ENCODE results near the gene MYH9. TPM values are rescaled to one million over a fixed set of nuclear protein-coding genes. Genes with fewer than 3 reads are reported as not detected.

MYH9 gene
- total RNA-seq, 1 experiment from 2014 or later: 258 TPM

DNA sequence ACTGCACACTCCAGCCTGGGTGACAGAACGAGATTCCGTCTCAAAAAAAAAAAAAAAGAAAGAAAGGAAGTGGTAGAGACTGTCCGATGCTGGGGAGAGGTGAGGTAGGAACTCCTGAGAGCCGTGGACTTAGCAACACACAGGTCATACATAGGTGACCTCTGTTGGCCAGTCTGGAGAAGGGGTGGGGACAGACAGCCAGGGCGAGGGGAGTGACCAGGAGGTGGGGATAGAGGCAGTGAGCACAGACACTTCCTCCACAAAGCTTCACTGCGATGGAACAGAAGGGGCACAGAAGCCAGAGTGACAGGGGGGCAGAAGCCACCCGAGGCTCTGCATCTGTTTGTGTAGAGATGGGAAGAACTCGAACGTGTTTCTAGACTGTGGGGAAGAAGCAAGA, 47.1 kb downstream of the MYH9 start:
- no peaks in the 10 kb centered on the region for H3K27me3 ChIP-seq (ENCODE audit: insufficient read depth, low read length)
- intact Hi-C loops (cut with micrococcal nuclease): no loop called here
- RAD21 ChIA-PET (ENCODE audit: low non-redundant PET in 1 of 2, low total read pairs in 2 of 2, uncharacterized antibody in 2 of 2, unreplicated experiment in 2 of 2): no interaction called here
- CTCF ChIA-PET: no interaction called here
- H3K79me2 ChIP-seq (ENCODE audit: insufficient read depth, low read length): peaks cover 96% of the 10 kb centered on the region
- H3K9me2 ChIP-seq (ENCODE audit: insufficient read depth): no peaks in the 10 kb centered on the region
- H3K4me3 ChIP-seq (replicated peaks in 1 of 2; ENCODE audit: low read depth in 1 of 2, low read length in 2 of 2): no peak overlapping the region
- ATAC-seq: no peak
- H3K4me2 ChIP-seq (ENCODE audit: low read length): no peak overlapping the region
- no peaks in the 10 kb centered on the region for H3K9me3 ChIP-seq (ENCODE audit: control insufficient read depth in 1 of 2, insufficient read depth in 1 of 2, low read depth in 1 of 2, low read length in 2 of 2)
- peaks cover 0 to 15% of the 10 kb centered on the region in 2 experiments; a peak in 1 of 4 replicates for H3K4me1 ChIP-seq (ENCODE audit: control insufficient read depth in 1 of 2, insufficient read depth in 2 of 2, low read length in 2 of 2)
- no peak overlapping the region for H3K27ac ChIP-seq (ENCODE audit: low read depth, low read length)
- peaks cover 33 to 43% of the 10 kb centered on the region in 2 experiments; a peak in 3 of 4 replicates for H3K36me3 ChIP-seq (ENCODE audit: control insufficient read depth in 1 of 2, insufficient read depth in 2 of 2, low read length in 2 of 2)
- no peak for DNase-seq (ENCODE audit: low read depth, low spot score)
- POLR2A ChIA-PET: no interaction called here
- BruUV-seq (replicated peaks): no TSS peak
- H2AFZ ChIP-seq (ENCODE audit: low read depth, low read length, poor library complexity, severe bottlenecking): no peak overlapping the region
- H3K9ac ChIP-seq (ENCODE audit: low read length): no peak overlapping the region
- no peaks in the 10 kb centered on the region for H4K20me1 ChIP-seq (ENCODE audit: insufficient read depth)
- TF ChIP-seq CEBPB (IDR thresholded peaks at IDR 0.05; ENCODE audit: low read depth) (no peak), ELF1 (IDR thresholded peaks at IDR 0.05; ENCODE audit: borderline replicate concordance, low read depth) (no peak), JUND (IDR thresholded peaks at IDR 0.05) (no peak), FOSL1 (IDR thresholded peaks at IDR 0.05; ENCODE audit: low read depth) (no peak), TCF7L2 (IDR thresholded peaks at IDR 0.05; ENCODE audit: borderline replicate concordance, extremely low read depth, insufficient read depth, insufficient read length) (no peak), POLR2AphosphoS5 (IDR thresholded peaks at IDR 0.05; ENCODE audit: low read depth, low read length) (no peak), RAD21 (IDR thresholded peaks at IDR 0.05; ENCODE audit: low read depth) (no peak), CBX3 (IDR thresholded peaks at IDR 0.05; ENCODE audit: low read depth) (no peak), POLR2A (IDR thresholded peaks at IDR 0.05; ENCODE audit: borderline replicate concordance, extremely low read depth, insufficient read depth, insufficient read length) (no peak), EZH2phosphoT487 (IDR thresholded peaks at IDR 0.05; ENCODE audit: borderline replicate concordance) (no peak), SRF (IDR thresholded peaks at IDR 0.05; ENCODE audit: low read depth) (no peak), SP1 (IDR thresholded peaks at IDR 0.05; ENCODE audit: low read depth) (no peak)
- TF ChIP-seq, protein P1, sequence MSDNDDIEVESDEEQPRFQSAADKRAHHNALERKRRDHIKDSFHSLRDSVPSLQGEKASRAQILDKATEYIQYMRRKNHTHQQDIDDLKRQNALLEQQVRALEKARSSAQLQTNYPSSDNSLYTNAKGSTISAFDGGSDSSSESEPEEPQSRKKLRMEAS (IDR thresholded peaks at IDR 0.05): no peak
- TF ChIP-seq, protein P2, sequence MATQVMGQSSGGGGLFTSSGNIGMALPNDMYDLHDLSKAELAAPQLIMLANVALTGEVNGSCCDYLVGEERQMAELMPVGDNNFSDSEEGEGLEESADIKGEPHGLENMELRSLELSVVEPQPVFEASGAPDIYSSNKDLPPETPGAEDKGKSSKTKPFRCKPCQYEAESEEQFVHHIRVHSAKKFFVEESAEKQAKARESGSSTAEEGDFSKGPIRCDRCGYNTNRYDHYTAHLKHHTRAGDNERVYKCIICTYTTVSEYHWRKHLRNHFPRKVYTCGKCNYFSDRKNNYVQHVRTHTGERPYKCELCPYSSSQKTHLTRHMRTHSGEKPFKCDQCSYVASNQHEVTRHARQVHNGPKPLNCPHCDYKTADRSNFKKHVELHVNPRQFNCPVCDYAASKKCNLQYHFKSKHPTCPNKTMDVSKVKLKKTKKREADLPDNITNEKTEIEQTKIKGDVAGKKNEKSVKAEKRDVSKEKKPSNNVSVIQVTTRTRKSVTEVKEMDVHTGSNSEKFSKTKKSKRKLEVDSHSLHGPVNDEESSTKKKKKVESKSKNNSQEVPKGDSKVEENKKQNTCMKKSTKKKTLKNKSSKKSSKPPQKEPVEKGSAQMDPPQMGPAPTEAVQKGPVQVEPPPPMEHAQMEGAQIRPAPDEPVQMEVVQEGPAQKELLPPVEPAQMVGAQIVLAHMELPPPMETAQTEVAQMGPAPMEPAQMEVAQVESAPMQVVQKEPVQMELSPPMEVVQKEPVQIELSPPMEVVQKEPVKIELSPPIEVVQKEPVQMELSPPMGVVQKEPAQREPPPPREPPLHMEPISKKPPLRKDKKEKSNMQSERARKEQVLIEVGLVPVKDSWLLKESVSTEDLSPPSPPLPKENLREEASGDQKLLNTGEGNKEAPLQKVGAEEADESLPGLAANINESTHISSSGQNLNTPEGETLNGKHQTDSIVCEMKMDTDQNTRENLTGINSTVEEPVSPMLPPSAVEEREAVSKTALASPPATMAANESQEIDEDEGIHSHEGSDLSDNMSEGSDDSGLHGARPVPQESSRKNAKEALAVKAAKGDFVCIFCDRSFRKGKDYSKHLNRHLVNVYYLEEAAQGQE (IDR thresholded peaks at IDR 0.05; ENCODE audit: low read depth): no peak
- TF ChIP-seq, protein P3, sequence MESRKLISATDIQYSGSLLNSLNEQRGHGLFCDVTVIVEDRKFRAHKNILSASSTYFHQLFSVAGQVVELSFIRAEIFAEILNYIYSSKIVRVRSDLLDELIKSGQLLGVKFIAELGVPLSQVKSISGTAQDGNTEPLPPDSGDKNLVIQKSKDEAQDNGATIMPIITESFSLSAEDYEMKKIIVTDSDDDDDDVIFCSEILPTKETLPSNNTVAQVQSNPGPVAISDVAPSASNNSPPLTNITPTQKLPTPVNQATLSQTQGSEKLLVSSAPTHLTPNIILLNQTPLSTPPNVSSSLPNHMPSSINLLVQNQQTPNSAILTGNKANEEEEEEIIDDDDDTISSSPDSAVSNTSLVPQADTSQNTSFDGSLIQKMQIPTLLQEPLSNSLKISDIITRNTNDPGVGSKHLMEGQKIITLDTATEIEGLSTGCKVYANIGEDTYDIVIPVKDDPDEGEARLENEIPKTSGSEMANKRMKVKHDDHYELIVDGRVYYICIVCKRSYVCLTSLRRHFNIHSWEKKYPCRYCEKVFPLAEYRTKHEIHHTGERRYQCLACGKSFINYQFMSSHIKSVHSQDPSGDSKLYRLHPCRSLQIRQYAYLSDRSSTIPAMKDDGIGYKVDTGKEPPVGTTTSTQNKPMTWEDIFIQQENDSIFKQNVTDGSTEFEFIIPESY (IDR thresholded peaks at IDR 0.05; ENCODE audit: extremely low read depth, insufficient replicate concordance, low read length): no peak

Measured in HCT116 (cell line).